RWPE2 (cell line): Measurements from ENCODE around the gene CD48.

Experiments
- ATAC-seq: fragments of 200-7000 bp; cut with Tn5 transposase; 3 replicates; pipeline ENCODE4 v1.9.1; 2021; ENCODE audit warnings: low read depth
- DNase-seq: peaks from one replicate; pipeline ENCODE4 v3.0.0-alpha.2; 2020; ENCODE audit warnings: low spot score
- H3K27ac ChIP-seq: fragments of 450-650 bp; 2 replicates; pipeline ENCODE4 v1.5.1; 2017; ENCODE audit warnings: mild to moderate bottlenecking; ENCODE audit not compliant: poor library complexity, severe bottlenecking
- H3K27me3 ChIP-seq: fragments of 250-450 bp; sonication (Bioruptor Pico); 2 replicates; pipeline ENCODE4 v1.5.1; 2021; ENCODE audit warnings: mild to moderate bottlenecking, moderate library complexity; ENCODE audit not compliant: insufficient read depth, poor library complexity, severe bottlenecking
- H3K36me3 ChIP-seq: fragments of 250-450 bp; sonication (Bioruptor Pico); 2 replicates; pipeline ENCODE4 v1.5.1; 2020; ENCODE audit warnings: low read depth, mild to moderate bottlenecking, moderate library complexity
- H3K4me1 ChIP-seq: fragments of 250-450 bp; sonication (Bioruptor Pico); 2 replicates; pipeline ENCODE4 v1.5.1; 2021; ENCODE audit warnings: mild to moderate bottlenecking, moderate library complexity; ENCODE audit not compliant: insufficient read depth, poor library complexity, severe bottlenecking
- H3K4me3 ChIP-seq: fragments of 250-450 bp; sonication (Bioruptor Pico); 2 replicates; pipeline ENCODE4 v1.5.1; 2021; ENCODE audit warnings: mild to moderate bottlenecking, moderate library complexity; ENCODE audit not compliant: severe bottlenecking
- H3K9me3 ChIP-seq: fragments of 250-450 bp; sonication (Bioruptor Pico); 2 replicates; pipeline ENCODE4 v1.5.1; 2021; ENCODE audit warnings: mild to moderate bottlenecking, moderate library complexity; ENCODE audit not compliant: severe bottlenecking
- CTCF ChIP-seq: fragments of 450-650 bp; IDR thresholded peaks from one replicate; pipeline ENCODE4 v1.5.1; 2017; ENCODE audit warnings: mild to moderate bottlenecking, moderate library complexity; ENCODE audit not compliant: poor library complexity, severe bottlenecking

CD48 gene

GRCh38 chr1:160675641-160676410, 35.8 kb downstream of the CD48 start:
- H3K27ac ChIP-seq = no peak overlapping the region
- no peaks in the 10 kb centered on the region for H3K9me3 ChIP-seq
- peak; percentile 85 for TF ChIP-seq CTCF
- no peak for DNase-seq
- no peak overlapping the region for H3K4me3 ChIP-seq
- peaks cover 4% of the 10 kb centered on the region for H3K27me3 ChIP-seq
- H3K4me1 ChIP-seq = no peaks in the 10 kb centered on the region
- no peaks in the 10 kb centered on the region for H3K36me3 ChIP-seq
- ATAC-seq = peak; percentile 84

- DNase-seq (no peak), ATAC-seq (no peak)
- no peaks in the 10 kb centered on the region for H3K4me1 ChIP-seq
- no peaks in the 10 kb centered on the region for H3K36me3 ChIP-seq
- TF ChIP-seq CTCF = no peak
- H3K27ac ChIP-seq = no peak overlapping the region
- peaks cover 4% of the 10 kb centered on the region for H3K27me3 ChIP-seq
- peaks cover 2% of the 10 kb centered on the region for H3K9me3 ChIP-seq
- no peak overlapping the region for H3K4me3 ChIP-seq
These were observed 37.2 kb downstream of the CD48 start for GRCh38 chr1:160674415-160674814.

- Histone ChIP-seq H3K27ac (no peak overlapping the region), H3K4me3 (no peak overlapping the region), H3K4me1 (no peaks in the 10 kb centered on the region), H3K36me3 (no peaks in the 10 kb centered on the region), H3K27me3 (peaks cover 4% of the 10 kb centered on the region), H3K9me3 (peaks cover 2% of the 10 kb centered on the region)
- TF ChIP-seq CTCF = no peak
- ATAC-seq (no peak), DNase-seq (no peak)
These were observed 38.6 kb downstream of the CD48 start for GRCh38 chr1:160672789-160673695.

- H3K4me3 ChIP-seq = no peak overlapping the region
- DNase-seq = no peak
- H3K9me3 ChIP-seq = peaks cover 2% of the 10 kb centered on the region
- peaks cover 4% of the 10 kb centered on the region for H3K27me3 ChIP-seq
- ATAC-seq = no peak
- H3K4me1 ChIP-seq = no peaks in the 10 kb centered on the region
- H3K36me3 ChIP-seq = no peaks in the 10 kb centered on the region
- TF ChIP-seq CTCF = no peak
- H3K27ac ChIP-seq = no peak overlapping the region
These were observed 39.8 kb downstream of the CD48 start for GRCh38 chr1:160671603-160672517.
